Activated T-cell treated with anti-CD3 and anti-CD28 coated beads, Interleukin-2, amount 50 U/mL, for 4 hours (primary cell): Measurements from ENCODE around the gene HACD3. TPM values are rescaled to one million over a fixed set of nuclear protein-coding genes. Genes with fewer than 3 reads are reported as not detected.

Source experiments
- ATAC-seq, 2 donors: fragments of 200-7000 bp; cut with Tn5 transposase; one replicate each; pipeline ENCODE4 v1.10.0; 2021
- DNase-seq: peaks from one replicate; pipeline ENCODE4 v3.0.0-alpha.2; 2020
- H3K27me3 Mint-ChIP-seq: one replicate; pipeline ENCODE4 v1.8.0; 2021; ENCODE audit warnings: low read depth, mixed read lengths
- H3K36me3 Mint-ChIP-seq: one replicate; pipeline ENCODE4 v1.8.0; 2022; ENCODE audit warnings: mixed read lengths; ENCODE audit not compliant: insufficient read depth
- H3K4me1 Mint-ChIP-seq: one replicate; pipeline ENCODE4 v1.8.0; 2021; ENCODE audit warnings: low read depth, mixed read lengths
- H3K4me3 Mint-ChIP-seq: one replicate; pipeline ENCODE4 v1.8.0; 2021; ENCODE audit warnings: mild to moderate bottlenecking, moderate library complexity, mixed read lengths
- H3K9me3 Mint-ChIP-seq: one replicate; pipeline ENCODE4 v1.8.0; 2021; ENCODE audit warnings: mixed read lengths
- total RNA-seq, 3 donors: library from RNA; stranded (reverse); gene quantifications; one replicate each; pipeline ENCODE4 v1.2.1, GENCODE V29; 2021

HACD3 gene
- total RNA-seq = 10 to 100 TPM; 44.0 to 53.9 (median 45.9) TPM

DNA sequence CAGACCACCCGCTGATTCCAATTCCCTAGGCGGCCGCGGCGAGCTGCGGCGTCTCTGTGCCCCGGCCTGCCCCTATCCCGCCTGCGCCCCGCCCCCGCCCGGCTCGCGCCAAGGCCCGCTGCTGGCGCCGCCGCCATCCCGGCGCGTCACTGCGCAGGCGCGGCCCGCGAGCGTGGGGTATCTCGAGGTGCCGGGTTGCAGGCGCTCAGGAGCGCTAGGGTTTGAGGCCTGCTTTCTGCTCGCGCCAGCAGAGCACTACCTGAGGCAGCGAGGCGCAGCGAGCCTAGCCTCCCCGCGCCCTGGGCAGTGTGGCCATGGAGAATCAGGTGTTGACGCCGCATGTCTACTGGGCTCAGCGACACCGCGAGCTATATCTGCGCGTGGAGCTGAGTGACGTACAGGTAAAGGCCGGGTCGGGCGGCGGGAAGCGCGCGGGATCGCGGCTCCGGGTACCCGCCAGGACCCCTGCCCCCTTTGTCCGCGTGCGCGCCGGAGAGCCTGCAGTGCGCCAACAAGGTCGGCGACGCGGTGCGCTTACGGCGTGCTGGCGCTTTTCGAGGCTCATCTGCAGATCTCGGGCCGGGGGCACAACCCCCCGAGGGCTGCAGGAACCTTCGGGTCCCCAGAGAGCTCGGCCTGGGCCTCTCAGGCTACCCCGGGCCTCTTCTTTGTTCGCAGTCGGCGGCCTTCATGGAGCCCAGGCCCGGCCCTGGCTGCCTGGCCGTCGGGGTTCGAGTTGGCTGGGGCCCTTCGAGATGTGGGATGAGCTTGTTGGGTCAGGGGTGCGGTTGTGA, at the start of gene HACD3:
TSS of gene HACD3 (plus strand) at position 146 of the 794 bp plus-strand sequence. CDS start at position 315, 169 bp downstream.
- H3K4me3 Mint-ChIP-seq = peak within 1 kb of the TSS; percentile 76
- peaks cover 33% of the 10 kb centered on the region for H3K4me1 Mint-ChIP-seq
- ATAC-seq (peak; percentile 97 to 98), DNase-seq (peak; percentile 90)
- peaks cover 5% of the 10 kb centered on the region for H3K36me3 Mint-ChIP-seq
- H3K27me3 Mint-ChIP-seq = no peaks in the 10 kb centered on the region
- no peaks in the 10 kb centered on the region for H3K9me3 Mint-ChIP-seq

- Mint-ChIP-seq H3K4me3 (no peak overlapping the region), H3K4me1 (no peaks in the 10 kb centered on the region), H3K36me3 (peaks cover 23% of the 10 kb centered on the region), H3K27me3 (no peaks in the 10 kb centered on the region), H3K9me3 (no peaks in the 10 kb centered on the region)
- DNase-seq = no peak
- no peak for ATAC-seq
Measured at GRCh38 chr15:65484876-65485275, 45.4 kb upstream of the HACD3 start.

DNA sequence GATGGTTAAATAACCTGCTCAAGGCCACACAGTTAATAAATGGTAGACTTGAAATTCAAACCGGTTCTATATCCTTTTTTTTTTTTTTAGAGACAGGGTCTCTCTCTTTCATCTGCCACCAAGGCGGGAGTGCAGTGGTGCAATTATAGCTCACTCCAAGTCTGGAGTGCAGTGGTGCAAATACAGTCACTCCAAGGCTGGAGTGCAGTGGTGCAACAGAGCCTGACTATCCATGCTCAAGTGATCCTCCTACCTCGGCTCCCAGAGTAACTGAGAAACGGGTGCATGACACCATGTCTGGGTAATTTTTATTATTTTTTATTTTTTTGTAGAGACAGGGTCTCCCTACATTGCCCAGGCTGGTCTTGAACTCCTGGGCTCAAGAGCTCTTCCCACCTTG, 36.2 kb upstream of the HACD3 start:
- ATAC-seq = no peak
- DNase-seq = no peak
- Mint-ChIP-seq H3K4me3 (no peak overlapping the region), H3K27me3 (no peaks in the 10 kb centered on the region), H3K36me3 (peaks cover 21% of the 10 kb centered on the region), H3K9me3 (no peaks in the 10 kb centered on the region), H3K4me1 (peaks cover 5% of the 10 kb centered on the region)

GRCh38 chr15:65509321-65509720, 20.9 kb upstream of the HACD3 start:
- Mint-ChIP-seq H3K9me3 (no peaks in the 10 kb centered on the region), H3K36me3 (peaks cover 33% of the 10 kb centered on the region), H3K4me3 (no peak overlapping the region), H3K27me3 (no peaks in the 10 kb centered on the region), H3K4me1 (peaks cover 33% of the 10 kb centered on the region)
- no peak for DNase-seq
- ATAC-seq = no peak

GRCh38 chr15:65512189-65512588, 18.1 kb upstream of the HACD3 start:
- H3K4me1 Mint-ChIP-seq = peaks cover 50% of the 10 kb centered on the region
- no peaks in the 10 kb centered on the region for H3K9me3 Mint-ChIP-seq

GRCh38 chr15:65512807-65513416, 17.4 kb upstream of the HACD3 start:
- Mint-ChIP-seq H3K4me3 (peak overlapping the region; percentile 45), H3K27me3 (no peaks in the 10 kb centered on the region), H3K4me1 (peaks cover 49% of the 10 kb centered on the region), H3K36me3 (peaks cover 36% of the 10 kb centered on the region), H3K9me3 (no peaks in the 10 kb centered on the region)
- DNase-seq = no peak
- no peak for ATAC-seq

More at GRCh38 chr15:65512189-65512588, 18.1 kb upstream of the HACD3 start:
- DNase-seq (no peak), ATAC-seq (no peak)
- peaks cover 37% of the 10 kb centered on the region for H3K36me3 Mint-ChIP-seq
- no peaks in the 10 kb centered on the region for H3K27me3 Mint-ChIP-seq
- H3K4me3 Mint-ChIP-seq = no peak overlapping the region

DNA sequence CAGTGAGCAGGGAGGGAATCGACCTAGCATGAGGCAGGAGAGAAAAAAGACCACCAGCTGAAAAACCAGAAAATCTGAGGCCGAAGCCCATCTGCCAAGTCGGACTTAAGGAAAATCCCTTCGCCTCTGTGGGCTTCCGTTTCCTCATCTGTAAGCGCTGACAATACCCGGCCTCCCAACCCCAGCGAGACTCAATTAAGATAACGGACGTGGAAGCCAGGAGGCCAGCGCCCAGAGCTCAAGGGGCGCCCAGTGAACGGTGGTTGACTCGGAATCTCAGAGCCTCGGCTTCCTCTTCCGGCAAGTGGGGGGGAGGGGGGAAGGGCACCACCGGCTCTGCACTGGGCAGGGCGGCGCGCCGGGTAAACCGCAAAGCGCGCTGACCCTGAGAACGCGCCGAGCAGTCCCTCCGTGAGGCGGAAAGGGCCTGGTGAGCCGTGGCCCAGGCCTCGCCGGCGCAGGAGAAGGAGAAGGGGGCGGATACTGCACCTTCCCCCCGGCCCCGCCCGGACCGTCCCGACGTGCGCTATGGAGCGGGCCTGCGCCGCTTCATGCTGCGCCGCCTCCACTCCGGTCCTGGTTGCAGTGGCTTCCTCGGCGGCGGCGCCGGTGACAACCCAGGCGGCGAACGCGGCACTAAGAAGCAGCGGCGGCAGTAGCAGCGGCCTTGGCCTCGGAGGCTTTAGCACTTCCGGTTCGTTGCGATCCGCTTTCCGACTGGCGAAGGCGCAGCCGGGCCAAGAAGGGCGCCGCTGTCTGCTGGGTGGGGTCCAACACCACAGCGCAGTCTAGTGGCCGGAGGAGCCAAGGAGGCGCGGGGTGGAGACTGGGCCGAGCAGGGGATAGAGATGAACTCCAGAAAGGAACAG, 13.0 kb upstream of the HACD3 start, which contains the start of gene DPP8:
TSS of gene DPP8 (minus strand) at position 693 of the 869 bp plus-strand sequence. CDS start 5,136 bp downstream, outside the sequence.
- H3K4me1 Mint-ChIP-seq = peaks cover 38% of the 10 kb centered on the region
- no peaks in the 10 kb centered on the region for H3K9me3 Mint-ChIP-seq
- H3K36me3 Mint-ChIP-seq = peaks cover 15% of the 10 kb centered on the region
- H3K4me3 Mint-ChIP-seq = peak within 1 kb of the TSS; percentile 99
- no peaks in the 10 kb centered on the region for H3K27me3 Mint-ChIP-seq
- peak; percentile 95 to 97 for ATAC-seq
- peak; percentile 90 for DNase-seq

- Mint-ChIP-seq H3K27me3 (no peaks in the 10 kb centered on the region), H3K9me3 (no peaks in the 10 kb centered on the region), H3K4me1 (peaks cover 32% of the 10 kb centered on the region), H3K4me3 (peak overlapping the region; percentile 99), H3K36me3 (peaks cover 9% of the 10 kb centered on the region)
- ATAC-seq = no peak
- no peak for DNase-seq
Measured at GRCh38 chr15:65517866-65518207, 12.4 kb upstream of the HACD3 start.

DNA sequence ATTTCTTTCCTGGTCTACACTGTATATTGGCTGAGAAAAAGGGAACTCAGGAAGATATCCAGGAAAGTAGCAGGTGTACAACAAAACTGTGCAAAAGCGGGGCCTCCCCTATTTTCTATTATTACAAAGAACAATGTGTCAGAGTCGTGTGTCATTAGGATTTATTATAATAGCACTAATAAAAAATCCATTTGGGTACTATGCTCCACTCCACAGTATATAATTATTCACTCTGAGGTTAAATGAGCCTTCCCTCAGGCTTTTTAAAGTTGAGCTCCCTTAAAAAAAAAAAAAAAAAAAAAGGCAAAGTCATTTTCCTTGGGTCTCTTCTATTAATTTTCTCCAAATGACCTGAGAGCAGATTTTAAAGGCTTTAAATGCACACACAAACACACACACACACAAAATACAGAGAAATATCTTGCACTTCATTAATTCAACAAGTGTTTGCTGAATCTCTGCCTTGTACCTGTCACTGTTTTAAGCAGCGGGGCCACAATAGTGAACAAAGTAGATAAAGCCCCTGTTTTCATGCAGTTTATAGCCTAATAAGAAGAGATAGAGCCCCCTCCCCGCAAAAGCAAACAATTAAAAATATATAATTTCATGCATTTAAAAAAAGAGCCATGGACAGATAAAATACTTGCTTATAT, 11.5 kb upstream of the HACD3 start:
- no peak overlapping the region for H3K4me3 Mint-ChIP-seq
- H3K36me3 Mint-ChIP-seq = peaks cover 4% of the 10 kb centered on the region
- no peaks in the 10 kb centered on the region for H3K9me3 Mint-ChIP-seq

DNA sequence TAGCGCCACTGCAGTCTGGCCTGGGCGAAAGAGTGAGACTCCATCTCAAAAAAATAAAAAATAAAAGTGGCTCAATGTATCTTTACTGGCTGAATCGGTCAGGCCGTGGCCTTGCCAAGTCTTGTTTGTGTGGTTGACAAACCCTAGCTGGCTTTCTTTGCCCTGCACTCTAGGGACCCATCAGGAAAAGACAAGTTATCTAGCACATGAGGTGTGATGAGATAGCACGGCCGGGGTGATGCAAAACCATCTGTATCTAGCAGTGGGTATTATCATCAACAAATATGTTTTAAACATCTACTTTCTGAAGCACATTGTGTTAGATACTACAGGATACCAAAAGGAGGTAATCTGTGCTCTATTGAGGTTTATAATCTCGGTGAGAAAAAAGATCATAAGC, 8.9 kb upstream of the HACD3 start:
- DNase-seq (no peak), ATAC-seq (no peak)
- H3K36me3 Mint-ChIP-seq = peaks cover 3% of the 10 kb centered on the region
- no peak overlapping the region for H3K4me3 Mint-ChIP-seq
- H3K4me1 Mint-ChIP-seq = peaks cover 5% of the 10 kb centered on the region
- no peaks in the 10 kb centered on the region for H3K9me3 Mint-ChIP-seq
- H3K27me3 Mint-ChIP-seq = no peaks in the 10 kb centered on the region

More for the DNA sequence above, 11.5 kb upstream of the HACD3 start:
- Mint-ChIP-seq H3K27me3 (no peaks in the 10 kb centered on the region), H3K4me1 (peaks cover 23% of the 10 kb centered on the region)
- ATAC-seq (no peak), DNase-seq (no peak)

DNA sequence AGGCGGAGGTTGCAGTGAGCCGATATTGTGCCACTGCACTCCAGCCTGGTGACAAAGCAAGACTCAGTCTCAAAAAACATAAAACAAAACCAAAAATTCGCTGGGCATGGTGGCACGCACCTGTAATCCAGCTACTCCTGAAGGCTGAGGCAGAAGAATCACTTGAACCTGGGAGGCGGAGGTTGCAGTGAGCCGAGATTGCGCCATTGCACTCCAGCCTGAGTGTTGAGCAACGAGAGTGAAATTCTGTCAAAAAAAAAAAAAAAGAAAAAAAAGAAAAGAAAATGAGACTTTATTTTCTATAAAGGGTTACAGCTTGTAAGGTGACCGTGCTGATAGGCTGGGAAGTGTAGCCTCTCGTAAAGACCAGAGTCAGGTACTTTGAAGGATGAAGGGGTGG, 6.0 kb upstream of the HACD3 start:
- Mint-ChIP-seq H3K4me3 (no peak overlapping the region), H3K27me3 (no peaks in the 10 kb centered on the region), H3K9me3 (no peaks in the 10 kb centered on the region), H3K4me1 (no peaks in the 10 kb centered on the region), H3K36me3 (no peaks in the 10 kb centered on the region)
- DNase-seq (no peak), ATAC-seq (no peak)

GRCh38 chr15:65525622-65526021, 4.6 kb upstream of the HACD3 start:
- H3K36me3 Mint-ChIP-seq = no peaks in the 10 kb centered on the region
- no peak overlapping the region for H3K4me3 Mint-ChIP-seq
- no peaks in the 10 kb centered on the region for H3K9me3 Mint-ChIP-seq
- no peaks in the 10 kb centered on the region for H3K27me3 Mint-ChIP-seq
- ATAC-seq = no peak
- peaks cover 5% of the 10 kb centered on the region for H3K4me1 Mint-ChIP-seq
- no peak for DNase-seq

DNA sequence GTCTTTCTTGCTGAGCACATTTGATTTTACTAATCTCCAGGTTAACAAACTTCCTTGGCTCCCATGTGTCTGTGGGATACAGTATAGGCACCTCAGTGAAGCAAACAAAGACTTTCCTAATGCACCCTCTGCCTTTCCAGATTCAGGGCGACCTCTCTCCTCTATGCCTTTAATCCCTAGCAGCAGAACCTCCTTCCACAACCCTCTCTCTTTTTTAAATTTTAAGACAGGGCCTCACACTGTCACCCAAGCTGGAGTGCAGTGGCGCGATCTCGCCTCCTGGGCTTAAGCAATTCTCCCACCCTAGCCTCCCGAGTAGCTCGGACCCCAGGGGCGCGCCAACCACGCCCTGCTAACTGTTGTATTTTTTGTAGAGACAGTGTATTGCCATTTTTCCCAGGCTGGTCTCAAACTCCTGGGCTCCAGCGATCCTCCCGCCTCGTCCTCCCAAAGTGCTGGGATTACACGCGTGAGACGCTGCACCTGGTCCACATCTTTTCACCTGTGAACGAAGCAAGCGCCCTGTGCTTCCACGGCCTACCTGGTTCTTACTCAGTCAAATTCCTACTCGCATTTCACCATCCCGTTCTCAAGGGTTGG, 1.7 kb upstream of the HACD3 start:
- Mint-ChIP-seq H3K4me1 (peaks cover 22% of the 10 kb centered on the region), H3K9me3 (no peaks in the 10 kb centered on the region), H3K36me3 (no peaks in the 10 kb centered on the region), H3K4me3 (no peak overlapping the region), H3K27me3 (no peaks in the 10 kb centered on the region)
- ATAC-seq = no peak
- no peak for DNase-seq
